Activated T-helper 17 cell treated with anti-CD3 and anti-CD28 coated beads, Interleukin-2, amount 50 U/mL, for 72 hours (primary cell): ENCODE results near the gene CCBE1. TPM values are rescaled to one million over a fixed set of nuclear protein-coding genes. Genes with fewer than 3 reads are reported as not detected.

Source experiments
- ATAC-seq: fragments of 150-1000 bp; cut with Tn5 transposase; replicated peaks from 2 replicates; pipeline ENCODE4 v1.10.0; 2021; ENCODE audit warnings: mild to moderate bottlenecking, moderate library complexity
- H3K27ac Mint-ChIP-seq: one replicate; pipeline ENCODE4 v1.8.0; 2022; ENCODE audit warnings: mixed read lengths
- H3K27me3 Mint-ChIP-seq: one replicate; pipeline ENCODE4 v1.8.0; 2022; ENCODE audit warnings: mixed read lengths
- H3K36me3 Mint-ChIP-seq: one replicate; pipeline ENCODE4 v1.8.0; 2022; ENCODE audit warnings: low read depth, mild to moderate bottlenecking, mixed read lengths
- H3K4me1 Mint-ChIP-seq: one replicate; pipeline ENCODE4 v1.8.0; 2022; ENCODE audit warnings: mixed read lengths
- H3K4me3 Mint-ChIP-seq: one replicate; pipeline ENCODE4 v1.8.0; 2022; ENCODE audit warnings: mild to moderate bottlenecking, mixed read lengths
- H3K9me3 Mint-ChIP-seq: one replicate; pipeline ENCODE4 v1.8.0; 2022; ENCODE audit warnings: mixed read lengths
- total RNA-seq, 2 donors: library from RNA; stranded (reverse); gene quantifications; one replicate each; pipeline ENCODE4 v1.2.3, GENCODE V29; 2022

Gene CCBE1
- total RNA-seq, 2 donors from 2014 or later, result 0.04 to 0.08 TPM

GRCh38 chr18:59646228-59646962, 50.8 kb downstream of the CCBE1 start:
- ATAC-seq, result no peak
- no peaks in the 10 kb centered on the region for H3K9me3 Mint-ChIP-seq
- no peak overlapping the region for H3K27ac Mint-ChIP-seq
- no peaks in the 10 kb centered on the region for H3K4me1 Mint-ChIP-seq
- H3K27me3 Mint-ChIP-seq, result peaks cover 9% of the 10 kb centered on the region
- no peaks in the 10 kb centered on the region for H3K36me3 Mint-ChIP-seq
- H3K4me3 Mint-ChIP-seq, result no peak overlapping the region

GRCh38 chr18:59643740-59644139, 53.5 kb downstream of the CCBE1 start:
- no peak for ATAC-seq

GRCh38 chr18:59640721-59641120, 56.5 kb downstream of the CCBE1 start:
- H3K36me3 Mint-ChIP-seq, result no peaks in the 10 kb centered on the region
- H3K27ac Mint-ChIP-seq, result no peak overlapping the region
- no peaks in the 10 kb centered on the region for H3K9me3 Mint-ChIP-seq
- ATAC-seq, result no peak
- no peaks in the 10 kb centered on the region for H3K4me1 Mint-ChIP-seq
- H3K27me3 Mint-ChIP-seq, result peaks cover 7% of the 10 kb centered on the region
- H3K4me3 Mint-ChIP-seq, result no peak overlapping the region

More at GRCh38 chr18:59643740-59644139, 53.5 kb downstream of the CCBE1 start:
- Mint-ChIP-seq H3K36me3 (no peaks in the 10 kb centered on the region), H3K4me1 (no peaks in the 10 kb centered on the region), H3K27ac (no peak overlapping the region), H3K27me3 (peaks cover 7% of the 10 kb centered on the region), H3K4me3 (no peak overlapping the region), H3K9me3 (no peaks in the 10 kb centered on the region)

GRCh38 chr18:59639821-59640220, 57.4 kb downstream of the CCBE1 start:
- peaks cover 9% of the 10 kb centered on the region for H3K27me3 Mint-ChIP-seq
- no peak for ATAC-seq
- no peak overlapping the region for H3K27ac Mint-ChIP-seq

GRCh38 chr18:59639136-59639535, 58.1 kb downstream of the CCBE1 start:
- H3K9me3 Mint-ChIP-seq, result no peaks in the 10 kb centered on the region
- no peak for ATAC-seq
- H3K27me3 Mint-ChIP-seq, result peaks cover 12% of the 10 kb centered on the region
- no peaks in the 10 kb centered on the region for H3K4me1 Mint-ChIP-seq
- H3K27ac Mint-ChIP-seq, result no peak overlapping the region
- no peaks in the 10 kb centered on the region for H3K36me3 Mint-ChIP-seq
- H3K4me3 Mint-ChIP-seq, result no peak overlapping the region

More at GRCh38 chr18:59639821-59640220, 57.4 kb downstream of the CCBE1 start:
- no peak overlapping the region for H3K4me3 Mint-ChIP-seq
- H3K9me3 Mint-ChIP-seq, result no peaks in the 10 kb centered on the region
- H3K4me1 Mint-ChIP-seq, result no peaks in the 10 kb centered on the region
- H3K36me3 Mint-ChIP-seq, result no peaks in the 10 kb centered on the region

GRCh38 chr18:59633961-59634485, 63.2 kb downstream of the CCBE1 start:
- H3K27ac Mint-ChIP-seq, result no peak overlapping the region
- no peaks in the 10 kb centered on the region for H3K4me1 Mint-ChIP-seq
- peaks cover 21% of the 10 kb centered on the region for H3K27me3 Mint-ChIP-seq
- H3K9me3 Mint-ChIP-seq, result peaks cover 6% of the 10 kb centered on the region
- ATAC-seq, result no peak
- no peak overlapping the region for H3K4me3 Mint-ChIP-seq
- no peaks in the 10 kb centered on the region for H3K36me3 Mint-ChIP-seq

GRCh38 chr18:59633317-59633716, 63.9 kb downstream of the CCBE1 start:
- Mint-ChIP-seq H3K4me3 (no peak overlapping the region), H3K4me1 (no peaks in the 10 kb centered on the region), H3K36me3 (no peaks in the 10 kb centered on the region), H3K27me3 (peaks cover 21% of the 10 kb centered on the region), H3K27ac (no peak overlapping the region), H3K9me3 (peaks cover 6% of the 10 kb centered on the region)
- no peak for ATAC-seq

- Mint-ChIP-seq H3K27me3 (peaks cover 21% of the 10 kb centered on the region), H3K27ac (no peak overlapping the region), H3K4me1 (no peaks in the 10 kb centered on the region), H3K4me3 (no peak overlapping the region), H3K36me3 (no peaks in the 10 kb centered on the region), H3K9me3 (peaks cover 6% of the 10 kb centered on the region)
- no peak for ATAC-seq
Observed at GRCh38 chr18:59631583-59632181, 65.5 kb downstream of the CCBE1 start.

GRCh38 chr18:59629894-59630293, 67.3 kb downstream of the CCBE1 start:
- H3K27me3 Mint-ChIP-seq, result peaks cover 20% of the 10 kb centered on the region
- no peak overlapping the region for H3K4me3 Mint-ChIP-seq
- no peak for ATAC-seq
- H3K36me3 Mint-ChIP-seq, result no peaks in the 10 kb centered on the region
- no peaks in the 10 kb centered on the region for H3K4me1 Mint-ChIP-seq
- no peak overlapping the region for H3K27ac Mint-ChIP-seq
- peaks cover 6% of the 10 kb centered on the region for H3K9me3 Mint-ChIP-seq

- ATAC-seq, result no peak
- Mint-ChIP-seq H3K9me3 (peaks cover 6% of the 10 kb centered on the region), H3K27ac (no peak overlapping the region)
Observed at GRCh38 chr18:59628995-59629394, 68.2 kb downstream of the CCBE1 start.

GRCh38 chr18:59627414-59627813, 69.8 kb downstream of the CCBE1 start:
- no peaks in the 10 kb centered on the region for H3K36me3 Mint-ChIP-seq
- H3K4me3 Mint-ChIP-seq, result no peak overlapping the region
- H3K27me3 Mint-ChIP-seq, result peaks cover 11% of the 10 kb centered on the region
- H3K4me1 Mint-ChIP-seq, result no peaks in the 10 kb centered on the region
- ATAC-seq, result no peak
- H3K9me3 Mint-ChIP-seq, result peaks cover 6% of the 10 kb centered on the region
- no peak overlapping the region for H3K27ac Mint-ChIP-seq

More at GRCh38 chr18:59628995-59629394, 68.2 kb downstream of the CCBE1 start:
- H3K36me3 Mint-ChIP-seq, result no peaks in the 10 kb centered on the region
- H3K4me3 Mint-ChIP-seq, result no peak overlapping the region
- H3K4me1 Mint-ChIP-seq, result no peaks in the 10 kb centered on the region
- peaks cover 16% of the 10 kb centered on the region for H3K27me3 Mint-ChIP-seq

GRCh38 chr18:59624369-59624765, 72.9 kb downstream of the CCBE1 start:
- H3K27me3 Mint-ChIP-seq, result peaks cover 12% of the 10 kb centered on the region
- no peaks in the 10 kb centered on the region for H3K9me3 Mint-ChIP-seq
- H3K4me3 Mint-ChIP-seq, result no peak overlapping the region
- no peak for ATAC-seq
- no peaks in the 10 kb centered on the region for H3K4me1 Mint-ChIP-seq
- H3K36me3 Mint-ChIP-seq, result no peaks in the 10 kb centered on the region
- no peak overlapping the region for H3K27ac Mint-ChIP-seq

- no peak for ATAC-seq
- no peak overlapping the region for H3K27ac Mint-ChIP-seq
- H3K27me3 Mint-ChIP-seq, result peaks cover 10% of the 10 kb centered on the region
- H3K4me1 Mint-ChIP-seq, result no peaks in the 10 kb centered on the region
- H3K4me3 Mint-ChIP-seq, result no peak overlapping the region
- H3K36me3 Mint-ChIP-seq, result no peaks in the 10 kb centered on the region
- no peaks in the 10 kb centered on the region for H3K9me3 Mint-ChIP-seq
Observed at GRCh38 chr18:59623456-59624368, 73.5 kb downstream of the CCBE1 start.

- H3K4me1 Mint-ChIP-seq, result no peaks in the 10 kb centered on the region
- no peak overlapping the region for H3K27ac Mint-ChIP-seq
- no peak overlapping the region for H3K4me3 Mint-ChIP-seq
- no peaks in the 10 kb centered on the region for H3K36me3 Mint-ChIP-seq
- peaks cover under 1% of the 10 kb centered on the region for H3K9me3 Mint-ChIP-seq
- ATAC-seq, result no peak
- peaks cover 10% of the 10 kb centered on the region for H3K27me3 Mint-ChIP-seq
Observed at GRCh38 chr18:59621027-59621426, 76.2 kb downstream of the CCBE1 start.
